Peyer's patch (tissue), 4 donors: ENCODE results near the gene SLC5A9. TPM values are rescaled to one million over a fixed set of nuclear protein-coding genes. Genes with fewer than 3 reads are reported as not detected.

ENCODE experiments used
- DNase-seq, 3 donors: peaks; one replicate each; pipeline ENCODE4 v3.0.0-alpha.2; 2017 to 2019
- H3K27ac ChIP-seq, 4 donors: fragments of 200-600 bp; sonication (generic); one replicate each; pipeline ENCODE4 v1.5.1; 2016 to 2019
- H3K27me3 ChIP-seq, 2 donors: fragments of 200-600 bp; sonication (generic); one replicate each; pipeline ENCODE4 v1.5.1; 2019
- H3K36me3 ChIP-seq, 3 donors: fragments of 200-600 bp; sonication (generic); one replicate each; pipeline ENCODE4 v1.5.1; 2016 to 2019
- H3K4me1 ChIP-seq, 4 donors: fragments of 200-600 bp; sonication (generic); one replicate each; pipeline ENCODE4 v1.5.1; 2016 to 2019
- H3K4me3 ChIP-seq, 4 donors: fragments of 200-600 bp; sonication (generic); 1 replicate in 3 of 4; 2 replicates in 1 of 4; pipeline ENCODE4 v1.5.1; 2016 to 2019; ENCODE audit warnings: mild to moderate bottlenecking in 1 of 4
- H3K9me3 ChIP-seq, 4 donors: fragments of 200-600 bp; sonication (generic); one replicate each; pipeline ENCODE4 v1.5.1; 2016 to 2019; ENCODE audit warnings: mild to moderate bottlenecking in 1 of 4
- POLR2A ChIP-seq, 2 donors: fragments of 450-650 bp; IDR thresholded peaks; one replicate each; pipeline ENCODE4 v1.5.1; 2017; ENCODE audit warnings: antibody characterized with exemption in 2 of 2, mild to moderate bottlenecking in 2 of 2, moderate library complexity in 2 of 2
- total RNA-seq, 4 donors: library from RNA; depleted of rRNA; stranded (reverse); fragments of >200 nt; gene quantifications; one replicate each; pipeline ENCODE4 v1.1.0, GENCODE V29; 2016
- TF ChIP-seq, protein P1 (sequence below), 6 experiments: fragments of 450-650 bp in 4 of 6; fragments of 200-600 bp in 2 of 6; sonication (generic) in 1 of 6; IDR thresholded peaks; one replicate each; pipeline ENCODE4 v1.5.1; 2017 to 2019; ENCODE audit warnings: antibody characterized with exemption in 6 of 6, mild to moderate bottlenecking in 3 of 6, moderate library complexity in 1 of 6

SLC5A9 gene
- total RNA-seq, 4 donors from 2014 or later = 8.3 to 272 (median 210) TPM

DNA sequence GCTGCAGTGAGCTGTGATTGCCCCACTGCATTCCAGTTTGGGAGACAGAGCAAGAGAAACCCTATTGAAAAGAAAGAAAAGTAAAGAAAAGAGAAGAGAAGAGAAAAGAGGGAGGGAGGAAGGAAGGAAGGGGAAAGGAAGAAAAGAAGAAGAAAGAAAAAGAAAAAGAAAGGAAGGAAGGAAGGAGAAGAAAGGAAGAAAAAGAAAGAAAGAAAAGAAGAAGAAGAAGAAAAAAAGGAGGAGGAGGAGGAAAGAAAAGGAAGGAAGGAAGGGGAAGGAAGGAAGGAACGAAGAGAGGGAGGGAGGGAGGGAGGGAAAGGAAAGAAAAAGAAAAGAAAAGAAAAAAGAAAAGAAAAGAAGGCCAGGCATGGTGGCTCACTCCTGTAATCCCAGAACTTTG is 10.2 kb downstream of the SLC5A9 start:
- DNase-seq = no peak
- Histone ChIP-seq H3K27me3 (no peaks in the 10 kb centered on the region), H3K4me1 (no peaks in the 10 kb centered on the region), H3K9me3 (no peaks in the 10 kb centered on the region), H3K27ac (no peak overlapping the region), H3K36me3 (peaks cover 0 to 44% (median 0%) of the 10 kb centered on the region in 3 donors), H3K4me3 (no peak overlapping the region)
- TF ChIP-seq, protein P1, sequence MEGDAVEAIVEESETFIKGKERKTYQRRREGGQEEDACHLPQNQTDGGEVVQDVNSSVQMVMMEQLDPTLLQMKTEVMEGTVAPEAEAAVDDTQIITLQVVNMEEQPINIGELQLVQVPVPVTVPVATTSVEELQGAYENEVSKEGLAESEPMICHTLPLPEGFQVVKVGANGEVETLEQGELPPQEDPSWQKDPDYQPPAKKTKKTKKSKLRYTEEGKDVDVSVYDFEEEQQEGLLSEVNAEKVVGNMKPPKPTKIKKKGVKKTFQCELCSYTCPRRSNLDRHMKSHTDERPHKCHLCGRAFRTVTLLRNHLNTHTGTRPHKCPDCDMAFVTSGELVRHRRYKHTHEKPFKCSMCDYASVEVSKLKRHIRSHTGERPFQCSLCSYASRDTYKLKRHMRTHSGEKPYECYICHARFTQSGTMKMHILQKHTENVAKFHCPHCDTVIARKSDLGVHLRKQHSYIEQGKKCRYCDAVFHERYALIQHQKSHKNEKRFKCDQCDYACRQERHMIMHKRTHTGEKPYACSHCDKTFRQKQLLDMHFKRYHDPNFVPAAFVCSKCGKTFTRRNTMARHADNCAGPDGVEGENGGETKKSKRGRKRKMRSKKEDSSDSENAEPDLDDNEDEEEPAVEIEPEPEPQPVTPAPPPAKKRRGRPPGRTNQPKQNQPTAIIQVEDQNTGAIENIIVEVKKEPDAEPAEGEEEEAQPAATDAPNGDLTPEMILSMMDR (IDR thresholded peaks at IDR 0.05) = no peak
- TF ChIP-seq POLR2A (IDR thresholded peaks at IDR 0.05) = no peak

GRCh38 chr1:48233666-48234485 is 11.4 kb downstream of the SLC5A9 start:
- H3K9me3 ChIP-seq = no peaks in the 10 kb centered on the region
- no peak overlapping the region for H3K27ac ChIP-seq
- no peak for DNase-seq
- no peak overlapping the region for H3K4me3 ChIP-seq
- no peaks in the 10 kb centered on the region for H3K4me1 ChIP-seq
- TF ChIP-seq POLR2A (IDR thresholded peaks at IDR 0.05) = no peak
- TF ChIP-seq, protein P1 (IDR thresholded peaks at IDR 0.05) = no peak
- H3K36me3 ChIP-seq = peaks cover 0 to 44% (median 0%) of the 10 kb centered on the region in 3 donors
- no peaks in the 10 kb centered on the region for H3K27me3 ChIP-seq

DNA sequence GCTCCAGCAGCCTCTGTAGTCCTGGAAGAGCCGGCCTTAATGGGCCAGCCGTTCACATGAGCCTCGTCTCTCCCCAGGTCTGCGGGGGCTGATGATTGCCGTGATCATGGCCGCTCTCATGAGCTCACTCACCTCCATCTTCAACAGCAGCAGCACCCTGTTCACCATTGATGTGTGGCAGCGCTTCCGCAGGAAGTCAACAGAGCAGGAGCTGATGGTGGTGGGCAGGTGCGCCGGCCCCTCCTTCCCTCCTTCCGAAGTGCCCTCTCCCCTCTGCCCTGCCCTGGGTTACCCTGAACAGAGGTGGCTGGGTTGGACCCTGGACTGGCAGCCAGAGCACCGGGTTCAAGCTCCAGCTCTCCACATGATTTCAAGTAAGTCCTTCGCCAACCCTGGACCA is 13.1 kb downstream of the SLC5A9 start:
- peaks cover 0 to 4% (median 0%) of the 10 kb centered on the region in 4 donors for H3K4me1 ChIP-seq
- no peak for DNase-seq
- peaks cover 0 to 37% (median 0%) of the 10 kb centered on the region in 3 donors for H3K36me3 ChIP-seq
- H3K4me3 ChIP-seq = no peak overlapping the region
- no peaks in the 10 kb centered on the region for H3K27me3 ChIP-seq
- no peaks in the 10 kb centered on the region for H3K9me3 ChIP-seq
- H3K27ac ChIP-seq = no peak overlapping the region
- no peak for TF ChIP-seq POLR2A (IDR thresholded peaks at IDR 0.05)

DNA sequence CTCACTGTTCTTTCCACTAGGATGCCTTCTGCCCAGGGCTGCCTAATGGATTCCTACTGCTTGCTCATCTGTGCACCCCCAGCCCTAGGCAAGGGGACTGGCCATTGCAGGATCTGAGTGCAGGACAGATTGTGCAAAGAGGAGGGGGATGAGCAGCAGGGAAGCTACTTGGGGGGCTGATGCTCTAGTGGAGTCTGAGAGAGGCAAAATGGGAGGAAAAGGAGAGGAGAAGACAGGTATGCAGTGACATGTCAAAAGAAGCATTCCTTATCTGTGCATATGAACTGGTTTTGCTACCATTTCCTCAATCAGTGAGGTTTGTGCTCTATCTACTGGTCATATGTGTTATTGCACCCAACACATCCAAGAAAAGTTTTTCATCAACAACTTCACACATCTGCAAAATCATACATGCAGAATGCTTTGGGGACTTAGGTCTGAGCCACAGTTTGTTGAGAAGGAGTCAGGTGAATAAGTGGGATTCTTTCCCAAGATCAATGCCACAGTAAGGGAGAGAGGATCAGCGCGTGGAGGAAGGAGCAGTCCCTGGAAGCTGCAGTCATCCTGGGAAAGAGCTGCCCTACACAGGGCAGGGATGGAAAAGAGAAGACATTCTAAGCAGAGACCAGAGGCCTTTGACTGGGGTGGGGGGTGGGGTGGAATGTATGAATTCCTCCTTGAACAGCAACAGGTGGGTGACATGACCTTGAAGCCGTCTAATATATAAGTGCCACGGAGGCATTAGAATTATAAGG is 14.4 kb downstream of the SLC5A9 start:
- TF ChIP-seq, protein P1 (IDR thresholded peaks at IDR 0.05) = peak; percentile 34 to 89 (median 70)
- no peak for TF ChIP-seq POLR2A (IDR thresholded peaks at IDR 0.05)
- H3K36me3 ChIP-seq = peaks cover 0 to 37% (median 0%) of the 10 kb centered on the region in 3 donors

DNA sequence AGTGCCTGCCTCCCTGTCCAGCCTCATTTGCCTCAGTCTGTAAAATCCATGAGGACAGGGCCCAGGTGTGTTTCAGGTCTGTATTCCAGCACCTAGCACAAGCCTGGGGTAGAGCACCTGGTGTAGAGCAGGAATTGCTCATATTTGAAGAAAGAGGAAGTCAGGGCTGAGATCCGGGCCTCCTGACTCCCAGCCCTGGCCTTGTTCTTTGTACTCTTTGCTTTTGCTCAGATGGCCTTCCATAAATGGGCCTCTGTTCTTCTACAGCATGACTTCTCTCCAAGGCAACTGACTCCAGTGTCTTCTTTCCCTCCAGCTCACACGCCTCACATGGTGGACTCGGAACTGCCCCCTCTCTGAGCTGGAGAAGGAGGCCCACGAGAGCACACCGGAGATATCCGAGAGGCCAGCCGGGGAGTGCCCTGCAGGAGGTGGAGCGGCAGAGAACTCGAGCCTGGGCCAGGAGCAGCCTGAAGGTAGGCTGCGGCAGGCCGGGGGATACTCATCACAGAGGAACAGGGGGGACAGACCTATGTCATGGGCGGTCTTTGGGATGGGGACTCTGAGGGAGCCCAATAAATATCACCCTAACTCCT is 19.7 kb downstream of the SLC5A9 start:
- Histone ChIP-seq H3K9me3 (no peaks in the 10 kb centered on the region), H3K4me3 (no peak overlapping the region), H3K27me3 (no peaks in the 10 kb centered on the region), H3K4me1 (peaks cover 0 to 12% (median 2%) of the 10 kb centered on the region in 4 donors), H3K36me3 (peaks cover 0 to 18% (median 0%) of the 10 kb centered on the region in 3 donors), H3K27ac (no peak overlapping the region)
- TF ChIP-seq, protein P1 (IDR thresholded peaks at IDR 0.05) = no peak
- no peak for TF ChIP-seq POLR2A (IDR thresholded peaks at IDR 0.05)
- no peak for DNase-seq

More for the DNA sequence above, 14.4 kb downstream of the SLC5A9 start:
- H3K27ac ChIP-seq = no peak overlapping the region
- H3K4me1 ChIP-seq = peaks cover 0 to 5% (median 0%) of the 10 kb centered on the region in 4 donors
- no peak for DNase-seq
- no peaks in the 10 kb centered on the region for H3K27me3 ChIP-seq
- no peaks in the 10 kb centered on the region for H3K9me3 ChIP-seq
- H3K4me3 ChIP-seq = no peak overlapping the region
